Measurements from ENCODE around the gene ART1. TPM values are rescaled to one million over a fixed set of nuclear protein-coding genes. Genes with fewer than 3 reads are reported as not detected.

ART1 gene
- total and polyA plus RNA-seq, 2 of the 8 experiments (the other 6 are each of a cell fraction or from before 2014, with no cell fraction given): not detected

DNA sequence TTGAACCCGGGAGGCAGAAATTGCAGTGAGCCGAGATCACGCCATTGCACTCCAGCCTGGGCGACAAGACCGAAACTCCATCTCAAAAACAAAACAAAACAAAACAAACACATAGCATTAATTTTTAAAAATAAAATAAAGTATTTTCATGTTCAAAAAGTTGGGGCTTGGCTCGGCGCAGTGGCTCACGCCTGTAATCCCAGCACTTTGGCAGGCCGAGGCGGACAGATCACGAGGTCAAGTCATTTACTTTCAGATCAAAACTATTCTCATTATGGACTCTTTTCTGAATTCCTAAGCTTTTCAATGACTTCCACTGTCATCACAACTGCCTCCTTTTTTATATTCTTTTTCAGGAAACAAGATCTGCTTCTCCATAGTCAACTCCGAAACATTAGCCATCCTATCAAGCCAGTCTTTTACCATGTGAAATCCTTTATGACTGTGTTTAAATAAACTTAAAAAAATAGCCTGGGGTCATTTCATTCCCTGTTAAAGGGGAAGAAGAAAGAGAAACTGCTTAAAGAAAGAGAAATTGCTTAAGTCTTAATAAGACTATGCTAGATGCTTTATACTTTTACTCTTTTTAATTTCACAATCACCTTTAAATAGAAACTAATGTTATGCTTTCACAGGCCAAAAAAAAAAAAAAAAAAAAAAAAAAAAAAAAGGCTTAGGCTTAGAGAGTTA lies 39.3 kb downstream of the ART1 start:
- H3K9me3 ChIP-seq (ENCODE audit: insufficient read depth in 2 of 2, low read depth in 1 of 2, low read length in 1 of 2): no peaks in the 10 kb centered on the region
- H2BK12ac ChIP-seq (ENCODE audit: low read depth, low read length): no peak overlapping the region
- no peak overlapping the region for H3K23ac ChIP-seq (ENCODE audit: insufficient read length)
- no peak overlapping the region for H2BK15ac ChIP-seq (ENCODE audit: low read length)
- no peak overlapping the region for H2BK20ac ChIP-seq (ENCODE audit: low read length)
- WGBS, 2 experiments (ENCODE audit: extremely low coverage in 1 of 2, insufficient coverage in 1 of 2, insufficient read length in 1 of 2, insufficient replicate concordance in 2 of 2, low coverage in 1 of 2, low lambda C conversion rate in 2 of 2, missing lambda C conversion rate in 1 of 2): 98% methylated on average over 12 of the region's 12 CpGs; no CpG with 5 or more reads in 1 of the 2 experiments
- no peak overlapping the region for H3K27ac ChIP-seq (ENCODE audit: low read depth, low read length)
- H2AFZ ChIP-seq (ENCODE audit: low read length): no peak overlapping the region
- no peak overlapping the region for H4K5ac ChIP-seq (ENCODE audit: insufficient read length, low read depth, low read length)
- no peaks in the 10 kb centered on the region for H3K79me2 ChIP-seq (ENCODE audit: control insufficient read depth in 1 of 2, insufficient read depth in 2 of 2, low read length in 2 of 2)
- no peaks in the 10 kb centered on the region for H3K79me1 ChIP-seq (ENCODE audit: low read depth, low read length)
- no peaks in the 10 kb centered on the region for H3K23me2 ChIP-seq (ENCODE audit: low read depth, low read length)
- no peaks in the 10 kb centered on the region for H3K4me1 ChIP-seq (replicated peaks in 1 of 4; ENCODE audit: control insufficient read depth in 3 of 4, insufficient read depth in 4 of 4, low read length in 3 of 4)
- H2BK120ac ChIP-seq (replicated peaks; ENCODE audit: low read depth, low read length): no peak overlapping the region
- FAIRE-seq: no peak
- H3K56ac ChIP-seq (replicated peaks; ENCODE audit: insufficient read length, low read depth, low read length): no peak overlapping the region
- H3K36me3 ChIP-seq (ENCODE audit: control insufficient read depth in 2 of 4, insufficient read depth in 4 of 4, low read length in 3 of 4): peaks cover 37 to 89% (median 67%) of the 10 kb centered on the region in 4 experiments
- H3K4ac ChIP-seq (replicated peaks; ENCODE audit: insufficient read length, low read depth, low read length): no peak overlapping the region
- TF ChIP-seq CTBP2 (IDR thresholded peaks at IDR 0.05; ENCODE audit: borderline replicate concordance, insufficient read depth, insufficient read length, low read length) (no peak), RXRA (IDR thresholded peaks at IDR 0.05; ENCODE audit: insufficient read depth, low read depth, low read length) (no peak), CEBPB (IDR thresholded peaks at IDR 0.05; ENCODE audit: low read depth, low read length) (no peak), SP4 (IDR thresholded peaks at IDR 0.05; ENCODE audit: low read length) (no peak), RFX5 (IDR thresholded peaks at IDR 0.05; ENCODE audit: borderline replicate concordance, low read depth, low read length) (no peak), HDAC6 (IDR thresholded peaks at IDR 0.05; ENCODE audit: low read depth, low read length) (no peak)
- TF ChIP-seq, protein P1, sequence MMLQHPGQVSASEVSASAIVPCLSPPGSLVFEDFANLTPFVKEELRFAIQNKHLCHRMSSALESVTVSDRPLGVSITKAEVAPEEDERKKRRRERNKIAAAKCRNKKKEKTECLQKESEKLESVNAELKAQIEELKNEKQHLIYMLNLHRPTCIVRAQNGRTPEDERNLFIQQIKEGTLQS (IDR thresholded peaks at IDR 0.05; ENCODE audit: insufficient read depth, low read depth, low read length): no peak
- peaks cover 0 to 2% of the 10 kb centered on the region in 2 experiments for H4K20me1 ChIP-seq (replicated peaks in 1 of 2; ENCODE audit: control insufficient read depth in 1 of 2, insufficient read depth in 2 of 2, low read length in 2 of 2)
- no peak overlapping the region for H3K4me2 ChIP-seq (ENCODE audit: insufficient read depth in 1 of 2, low read depth in 2 of 2, low read length in 2 of 2)
- no peak overlapping the region for H3K18ac ChIP-seq (ENCODE audit: extremely low read depth, low read length)
- H2AK5ac ChIP-seq (ENCODE audit: low read depth, low read length): no peak overlapping the region
- no peak overlapping the region for H3K9ac ChIP-seq (replicated peaks in 1 of 4; ENCODE audit: extremely low read depth in 1 of 4, low read depth in 3 of 4, low read length in 3 of 4)
- ChIA-PET POLR2A (ENCODE audit: partially characterized antibody) (interaction anchor here (0.9 to 1.1 kb wide), 2 partner anchors 10 to 111 kb away, joined by 3 read pairs; no protein-coding TSS in a partner anchor), CTCF (ENCODE audit: partially characterized antibody) (interaction anchor here (0.6 to 1.6 kb wide), 3 partner anchors 10 to 50 kb away, joined by 3 to 4 read pairs (median 3); no protein-coding TSS in a partner anchor)
- H2BK5ac ChIP-seq (ENCODE audit: low read depth, low read length): no peak overlapping the region
- no peak overlapping the region for H3K4me3 ChIP-seq (ENCODE audit: extremely low read depth in 1 of 4, insufficient read depth in 2 of 4, low read depth in 3 of 4, low read length in 4 of 4)
- no peak for DNase-seq (ENCODE audit: low read depth in 1 of 2, low spot score in 2 of 2)
- no peak overlapping the region for H4K8ac ChIP-seq (ENCODE audit: extremely low read depth, insufficient read depth, low read length)
- H3K27me3 ChIP-seq (replicated peaks in 1 of 4; ENCODE audit: control insufficient read depth in 3 of 4, extremely low read depth in 1 of 4, insufficient read depth in 3 of 4, low read length in 3 of 4): no peaks in the 10 kb centered on the region
- no peak overlapping the region for H4K91ac ChIP-seq (replicated peaks; ENCODE audit: insufficient read length, low read length)
- H3K14ac ChIP-seq (ENCODE audit: insufficient read length): no peak overlapping the region

Data from H1 (cell line).